Measurements from ENCODE around the gene PRIM2. TPM values are rescaled to one million over a fixed set of nuclear protein-coding genes. Genes with fewer than 3 reads are reported as not detected.
"Not testable (repeated sequence)": the region's sequence is repeated elsewhere in the genome, so short reads cannot be mapped to it uniquely, and the experiment has no call there.

The PRIM2 gene
- total RNA-seq, 1 experiment from 2014 or later, result 44.0 TPM

DNA sequence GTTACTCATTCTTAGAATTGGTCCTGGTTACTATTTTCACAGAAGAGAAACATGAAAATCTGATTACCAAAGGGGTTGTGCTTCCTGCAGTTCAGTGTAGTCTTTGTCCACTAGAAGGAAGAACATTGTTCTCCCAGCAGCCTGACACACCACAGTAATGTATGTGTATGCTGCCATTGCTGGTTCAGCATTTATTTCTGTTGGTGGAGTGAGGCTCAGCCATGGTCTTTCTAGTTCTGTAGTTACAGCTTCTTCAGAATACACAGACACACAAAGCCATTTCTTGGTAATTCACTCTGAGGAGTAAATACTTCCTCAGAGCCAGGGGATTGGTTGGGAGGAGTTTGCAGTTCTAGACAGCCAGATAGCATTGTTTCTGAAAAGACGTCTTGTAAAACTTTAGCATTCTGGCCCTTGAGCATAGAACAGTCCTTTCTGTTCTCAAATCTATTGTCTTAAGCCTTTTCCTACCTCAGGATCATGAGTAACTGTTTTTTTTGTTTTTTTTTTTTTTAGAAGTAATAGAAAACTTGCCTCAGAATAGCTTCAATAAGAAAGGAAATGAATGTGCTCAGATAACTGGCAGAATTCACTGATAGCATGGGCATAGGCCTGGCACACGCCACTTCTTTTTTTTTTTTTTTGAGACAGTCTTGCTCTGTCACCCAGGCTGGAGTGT is 128.5 kb downstream of the PRIM2 start:
- ATAC-seq; POLR2A ChIA-PET; H3K9ac ChIP-seq (ENCODE audit: low read length); H2AFZ ChIP-seq (ENCODE audit: low read depth, low read length, poor library complexity, severe bottlenecking); H3K4me3 ChIP-seq (replicated peaks in 1 of 2; ENCODE audit: low read depth in 1 of 2, low read length in 2 of 2); H3K27me3 ChIP-seq (ENCODE audit: insufficient read depth, low read length); H3K9me2 ChIP-seq (ENCODE audit: insufficient read depth); H3K79me2 ChIP-seq (ENCODE audit: insufficient read depth, low read length); RAD21 ChIA-PET (ENCODE audit: low non-redundant PET in 1 of 2, low total read pairs in 2 of 2, uncharacterized antibody in 2 of 2, unreplicated experiment in 2 of 2); H3K9me3 ChIP-seq (ENCODE audit: control insufficient read depth in 1 of 2, insufficient read depth in 1 of 2, low read depth in 1 of 2, low read length in 2 of 2); H3K27ac ChIP-seq (ENCODE audit: low read depth, low read length); H4K20me1 ChIP-seq (ENCODE audit: insufficient read depth); H3K4me2 ChIP-seq (ENCODE audit: low read length); DNase-seq (ENCODE audit: low read depth, low spot score); intact Hi-C loops (cut with micrococcal nuclease); H3K36me3 ChIP-seq (ENCODE audit: control insufficient read depth in 1 of 2, insufficient read depth in 2 of 2, low read length in 2 of 2); BruUV-seq (replicated peaks); CTCF ChIA-PET; H3K4me1 ChIP-seq (ENCODE audit: control insufficient read depth in 1 of 2, insufficient read depth in 2 of 2, low read length in 2 of 2): not testable (repeated sequence)

DNA sequence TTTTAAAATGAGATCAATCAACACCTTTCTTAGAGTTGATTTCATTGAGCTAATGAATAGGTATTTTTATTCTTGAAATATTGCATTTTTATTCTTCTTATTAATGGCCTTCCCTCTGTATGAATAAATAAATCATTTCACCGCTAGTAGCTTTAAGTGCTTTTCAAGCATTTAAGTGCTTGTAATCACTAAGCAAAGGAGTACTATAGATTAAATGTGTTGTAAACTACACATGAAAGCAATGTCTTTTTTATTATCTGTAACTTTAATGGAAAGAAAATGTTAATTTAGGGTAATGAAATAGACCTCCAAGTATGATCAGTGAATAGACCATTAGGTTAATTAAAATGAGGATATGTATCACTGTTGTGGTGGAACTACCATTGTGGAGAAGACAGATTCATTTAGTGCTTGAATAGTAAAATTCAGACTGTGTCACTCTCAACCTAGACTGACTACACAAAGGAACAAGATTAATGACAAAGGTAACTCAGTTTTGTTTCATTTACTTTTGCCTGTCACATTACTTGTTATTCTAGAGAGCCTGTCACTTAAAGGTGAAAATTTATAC is 132.2 kb downstream of the PRIM2 start:
- ATAC-seq, CTCF ChIA-PET: not testable (repeated sequence)

DNA sequence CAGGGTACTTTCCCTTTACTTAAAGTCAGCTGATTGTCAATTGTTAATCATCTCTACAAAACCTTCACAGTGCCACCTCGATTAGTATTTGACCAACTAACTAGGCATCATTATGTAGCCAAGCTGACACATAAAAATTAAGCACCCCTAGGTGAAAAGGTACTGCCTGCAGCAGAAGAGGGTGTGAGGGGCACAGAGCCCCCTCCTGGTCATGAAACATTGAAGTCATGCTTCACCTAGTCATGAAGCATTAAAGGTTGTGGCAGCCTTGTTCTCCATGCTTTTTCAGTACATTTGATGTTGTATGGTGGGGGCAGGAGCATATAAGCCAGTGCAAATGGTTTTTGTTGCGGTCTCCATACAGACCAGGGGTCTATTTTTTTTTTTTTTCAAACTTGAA is 142.4 kb downstream of the PRIM2 start:
- H3K27me3 ChIP-seq (ENCODE audit: insufficient read depth, low read length); H3K9me3 ChIP-seq (ENCODE audit: control insufficient read depth in 1 of 2, insufficient read depth in 1 of 2, low read depth in 1 of 2, low read length in 2 of 2); DNase-seq (ENCODE audit: low read depth, low spot score); POLR2A ChIA-PET; H3K4me2 ChIP-seq (ENCODE audit: low read length); H3K4me1 ChIP-seq (ENCODE audit: control insufficient read depth in 1 of 2, insufficient read depth in 2 of 2, low read length in 2 of 2); H3K9me2 ChIP-seq (ENCODE audit: insufficient read depth); CTCF ChIA-PET; H3K36me3 ChIP-seq (ENCODE audit: control insufficient read depth in 1 of 2, insufficient read depth in 2 of 2, low read length in 2 of 2); ATAC-seq; H3K79me2 ChIP-seq (ENCODE audit: insufficient read depth, low read length); H3K4me3 ChIP-seq (replicated peaks in 1 of 2; ENCODE audit: low read depth in 1 of 2, low read length in 2 of 2); BruUV-seq (replicated peaks); intact Hi-C loops (cut with micrococcal nuclease); H3K27ac ChIP-seq (ENCODE audit: low read depth, low read length); H3K9ac ChIP-seq (ENCODE audit: low read length); H4K20me1 ChIP-seq (ENCODE audit: insufficient read depth); H2AFZ ChIP-seq (ENCODE audit: low read depth, low read length, poor library complexity, severe bottlenecking); RAD21 ChIA-PET (ENCODE audit: low non-redundant PET in 1 of 2, low total read pairs in 2 of 2, uncharacterized antibody in 2 of 2, unreplicated experiment in 2 of 2): not testable (repeated sequence)

More for the DNA sequence above, 132.2 kb downstream of the PRIM2 start:
- H3K4me2 ChIP-seq (ENCODE audit: low read length); H3K4me3 ChIP-seq (replicated peaks in 1 of 2; ENCODE audit: low read depth in 1 of 2, low read length in 2 of 2); intact Hi-C loops (cut with micrococcal nuclease); H4K20me1 ChIP-seq (ENCODE audit: insufficient read depth); H3K9ac ChIP-seq (ENCODE audit: low read length); RAD21 ChIA-PET (ENCODE audit: low non-redundant PET in 1 of 2, low total read pairs in 2 of 2, uncharacterized antibody in 2 of 2, unreplicated experiment in 2 of 2); DNase-seq (ENCODE audit: low read depth, low spot score); H3K4me1 ChIP-seq (ENCODE audit: control insufficient read depth in 1 of 2, insufficient read depth in 2 of 2, low read length in 2 of 2); H3K27ac ChIP-seq (ENCODE audit: low read depth, low read length); BruUV-seq (replicated peaks); POLR2A ChIA-PET; H3K27me3 ChIP-seq (ENCODE audit: insufficient read depth, low read length); H3K9me3 ChIP-seq (ENCODE audit: control insufficient read depth in 1 of 2, insufficient read depth in 1 of 2, low read depth in 1 of 2, low read length in 2 of 2); H3K9me2 ChIP-seq (ENCODE audit: insufficient read depth); H3K79me2 ChIP-seq (ENCODE audit: insufficient read depth, low read length); H2AFZ ChIP-seq (ENCODE audit: low read depth, low read length, poor library complexity, severe bottlenecking); H3K36me3 ChIP-seq (ENCODE audit: control insufficient read depth in 1 of 2, insufficient read depth in 2 of 2, low read length in 2 of 2): not testable (repeated sequence)

DNA sequence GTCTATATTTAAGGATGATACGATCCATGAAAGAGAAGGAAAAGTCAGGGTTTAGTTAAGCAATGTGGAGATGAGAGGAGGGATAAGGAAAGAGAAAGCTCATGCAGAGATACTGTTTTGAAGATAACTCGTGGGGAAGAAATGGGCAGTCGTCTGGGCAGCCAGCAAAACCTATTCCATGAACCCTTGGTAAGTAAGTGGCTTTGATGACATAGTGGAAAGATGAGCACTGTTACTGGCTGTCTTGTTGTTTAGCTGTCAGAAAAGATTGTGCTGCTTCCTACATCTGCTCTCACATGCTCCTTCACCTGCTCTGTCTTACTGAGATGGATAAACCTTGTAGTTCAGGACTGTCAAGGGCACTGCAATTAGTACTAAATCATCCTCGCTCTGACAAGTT is 143.6 kb downstream of the PRIM2 start:
- POLR2A ChIA-PET; DNase-seq (ENCODE audit: low read depth, low spot score); H3K79me2 ChIP-seq (ENCODE audit: insufficient read depth, low read length); H3K9me2 ChIP-seq (ENCODE audit: insufficient read depth); H3K4me2 ChIP-seq (ENCODE audit: low read length); BruUV-seq (replicated peaks); H3K9me3 ChIP-seq (ENCODE audit: control insufficient read depth in 1 of 2, insufficient read depth in 1 of 2, low read depth in 1 of 2, low read length in 2 of 2); H3K9ac ChIP-seq (ENCODE audit: low read length); H3K27ac ChIP-seq (ENCODE audit: low read depth, low read length); H2AFZ ChIP-seq (ENCODE audit: low read depth, low read length, poor library complexity, severe bottlenecking); H4K20me1 ChIP-seq (ENCODE audit: insufficient read depth); ATAC-seq; H3K36me3 ChIP-seq (ENCODE audit: control insufficient read depth in 1 of 2, insufficient read depth in 2 of 2, low read length in 2 of 2); RAD21 ChIA-PET (ENCODE audit: low non-redundant PET in 1 of 2, low total read pairs in 2 of 2, uncharacterized antibody in 2 of 2, unreplicated experiment in 2 of 2); H3K4me3 ChIP-seq (replicated peaks in 1 of 2; ENCODE audit: low read depth in 1 of 2, low read length in 2 of 2); H3K4me1 ChIP-seq (ENCODE audit: control insufficient read depth in 1 of 2, insufficient read depth in 2 of 2, low read length in 2 of 2); intact Hi-C loops (cut with micrococcal nuclease); H3K27me3 ChIP-seq (ENCODE audit: insufficient read depth, low read length); CTCF ChIA-PET: not testable (repeated sequence)

All from HCT116 (cell line).